Right atrium auricular region (tissue), 2 donors: ENCODE data around the gene CPA1. TPM values are rescaled to one million over a fixed set of nuclear protein-coding genes. Genes with fewer than 3 reads are reported as not detected.

Experiments
- DNase-seq: peaks from one replicate; pipeline ENCODE4 v3.0.0-alpha.2; 2019; ENCODE audit warnings: low spot score
- H3K27ac ChIP-seq, 2 donors: fragments of 200-600 bp; sonication (generic); 1 replicate in 1 of 2; 2 replicates in 1 of 2; pipeline ENCODE4 v1.5.1; 2016 to 2019
- H3K27me3 ChIP-seq, 2 donors: fragments of 200-600 bp; sonication (generic); one replicate each; pipeline versions ENCODE4 v1.5.1 to v1.6.0; 2017 to 2019
- H3K36me3 ChIP-seq: fragments of 200-600 bp; sonication (generic); one replicate; pipeline ENCODE4 v1.5.1; 2016
- H3K4me1 ChIP-seq, 2 donors: fragments of 200-600 bp; sonication (generic); one replicate each; pipeline versions ENCODE4 v1.5.1 to v1.6.0; 2017 to 2019
- H3K4me3 ChIP-seq, 2 donors: fragments of 200-600 bp; sonication (generic); 1 replicate in 1 of 2; 2 replicates in 1 of 2; pipeline ENCODE4 v1.5.1; 2017 to 2019; ENCODE audit warnings: mild to moderate bottlenecking in 1 of 2, moderate library complexity in 1 of 2
- H3K9me3 ChIP-seq, 2 donors: fragments of 200-600 bp; sonication (generic); one replicate each; pipeline ENCODE4 v1.5.1; 2019
- total RNA-seq, 2 donors: library from RNA; depleted of rRNA; stranded (reverse); fragments of >200 nt; gene quantifications; one replicate each; pipeline ENCODE4 v1.1.0, GENCODE V29; 2016
- TF ChIP-seq, protein P1 (sequence below), 2 donors: fragments of 200-600 bp; sonication (generic); IDR thresholded peaks; one replicate each; pipeline ENCODE4 v1.5.1; 2019; ENCODE audit warnings: antibody characterized with exemption in 2 of 2

Gene CPA1
- total RNA-seq, 2 donors from 2014 or later: not detected

DNA sequence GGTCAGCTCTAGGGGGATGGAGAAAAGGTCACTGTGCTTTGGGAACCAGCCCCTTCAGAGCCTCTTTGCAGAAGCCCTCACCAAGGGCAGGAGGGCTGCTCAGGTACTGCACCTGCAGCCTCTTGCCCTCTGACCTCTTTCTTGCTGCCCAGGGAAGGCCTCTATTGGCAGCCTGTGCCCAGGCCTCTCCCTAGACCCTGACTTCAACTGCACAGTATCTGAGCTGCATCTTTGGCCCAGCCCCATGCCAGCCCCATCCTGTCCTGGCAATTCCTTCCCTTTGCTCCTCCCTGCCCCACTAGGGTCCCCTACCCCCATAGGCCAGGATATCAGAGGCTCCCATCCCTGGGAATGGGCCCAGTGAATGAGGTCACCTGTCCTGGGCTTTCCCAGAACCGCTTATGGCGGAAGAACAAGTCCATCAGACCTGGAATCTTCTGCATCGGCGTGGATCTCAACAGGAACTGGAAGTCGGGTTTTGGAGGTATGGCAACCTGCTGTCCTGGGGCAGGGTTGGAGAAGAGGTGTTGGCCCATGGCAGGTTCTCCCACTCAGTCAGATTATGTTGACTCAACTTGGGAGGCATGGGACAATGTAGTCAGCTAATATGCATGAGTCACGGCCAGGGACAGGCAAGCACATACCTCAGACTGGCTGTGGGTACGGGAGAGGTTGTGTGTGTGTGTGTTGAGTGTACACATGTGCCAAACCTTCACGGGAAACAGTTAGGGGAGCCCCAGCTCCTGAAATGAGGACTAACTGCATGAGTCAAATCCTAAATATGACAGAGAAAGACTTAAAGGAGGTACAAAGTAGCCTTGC, 17.1 kb upstream of the CPA1 start:
- Histone ChIP-seq H3K4me3 (no peak overlapping the region), H3K27me3 (no peaks in the 10 kb centered on the region), H3K27ac (no peak overlapping the region), H3K36me3 (no peaks in the 10 kb centered on the region), H3K4me1 (no peaks in the 10 kb centered on the region), H3K9me3 (peaks cover 0 to 21% of the 10 kb centered on the region in 2 donors)
- no peak for DNase-seq
- TF ChIP-seq, protein P1, sequence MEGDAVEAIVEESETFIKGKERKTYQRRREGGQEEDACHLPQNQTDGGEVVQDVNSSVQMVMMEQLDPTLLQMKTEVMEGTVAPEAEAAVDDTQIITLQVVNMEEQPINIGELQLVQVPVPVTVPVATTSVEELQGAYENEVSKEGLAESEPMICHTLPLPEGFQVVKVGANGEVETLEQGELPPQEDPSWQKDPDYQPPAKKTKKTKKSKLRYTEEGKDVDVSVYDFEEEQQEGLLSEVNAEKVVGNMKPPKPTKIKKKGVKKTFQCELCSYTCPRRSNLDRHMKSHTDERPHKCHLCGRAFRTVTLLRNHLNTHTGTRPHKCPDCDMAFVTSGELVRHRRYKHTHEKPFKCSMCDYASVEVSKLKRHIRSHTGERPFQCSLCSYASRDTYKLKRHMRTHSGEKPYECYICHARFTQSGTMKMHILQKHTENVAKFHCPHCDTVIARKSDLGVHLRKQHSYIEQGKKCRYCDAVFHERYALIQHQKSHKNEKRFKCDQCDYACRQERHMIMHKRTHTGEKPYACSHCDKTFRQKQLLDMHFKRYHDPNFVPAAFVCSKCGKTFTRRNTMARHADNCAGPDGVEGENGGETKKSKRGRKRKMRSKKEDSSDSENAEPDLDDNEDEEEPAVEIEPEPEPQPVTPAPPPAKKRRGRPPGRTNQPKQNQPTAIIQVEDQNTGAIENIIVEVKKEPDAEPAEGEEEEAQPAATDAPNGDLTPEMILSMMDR (IDR thresholded peaks at IDR 0.05): no peak

DNA sequence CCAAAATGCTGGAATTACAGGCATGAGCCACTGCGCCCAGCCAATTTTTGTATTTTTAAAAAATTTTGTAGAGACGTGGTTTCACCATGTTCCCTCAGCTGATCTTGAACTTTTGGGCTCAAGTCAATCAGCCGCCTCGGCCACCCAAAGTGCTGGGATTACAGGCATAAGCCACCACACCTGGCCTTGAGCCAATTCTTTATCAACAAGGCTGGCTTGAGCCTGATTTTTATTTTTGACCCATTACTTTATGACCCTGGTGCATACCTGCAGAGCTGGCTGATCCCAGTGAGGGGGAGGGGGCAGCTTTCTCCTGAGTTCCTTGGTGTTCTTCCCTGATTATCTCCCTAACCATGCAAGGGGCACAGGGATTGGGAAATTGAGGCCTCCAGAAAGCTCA, 15.8 kb upstream of the CPA1 start:
- peaks cover 0 to 9% of the 10 kb centered on the region in 2 donors for H3K4me1 ChIP-seq
- no peak for DNase-seq
- no peaks in the 10 kb centered on the region for H3K36me3 ChIP-seq
- no peak overlapping the region for H3K27ac ChIP-seq
- H3K9me3 ChIP-seq: peaks cover 0 to 10% of the 10 kb centered on the region in 2 donors
- H3K27me3 ChIP-seq: no peaks in the 10 kb centered on the region
- no peak overlapping the region for H3K4me3 ChIP-seq
- TF ChIP-seq, protein P1 (IDR thresholded peaks at IDR 0.05): no peak

DNA sequence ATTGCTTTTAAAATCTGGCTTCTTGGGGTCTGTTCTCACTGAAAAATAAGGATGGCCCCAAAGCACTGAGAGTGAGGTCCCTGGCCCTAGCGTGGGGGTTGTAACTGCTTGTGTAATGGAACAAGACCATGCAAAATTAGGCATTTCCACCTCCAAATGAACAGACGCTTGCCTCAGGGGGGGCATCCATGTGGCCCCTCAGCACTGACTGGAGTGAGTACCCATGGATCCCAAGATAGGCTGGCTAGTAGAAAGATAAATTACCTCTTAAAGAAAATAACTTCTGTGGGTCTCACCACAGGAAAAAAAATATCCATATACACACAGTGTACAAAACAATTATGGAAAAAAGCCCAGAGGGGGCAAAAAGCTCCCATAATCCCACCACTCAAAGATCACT, 15.2 kb upstream of the CPA1 start:
- Histone ChIP-seq H3K4me3 (no peak overlapping the region), H3K27me3 (no peaks in the 10 kb centered on the region), H3K36me3 (no peaks in the 10 kb centered on the region), H3K4me1 (peaks cover 0 to 16% of the 10 kb centered on the region in 2 donors), H3K27ac (no peak overlapping the region), H3K9me3 (peaks cover 0 to 4% of the 10 kb centered on the region in 2 donors)
- no peak for DNase-seq
- TF ChIP-seq, protein P1 (IDR thresholded peaks at IDR 0.05): no peak

DNA sequence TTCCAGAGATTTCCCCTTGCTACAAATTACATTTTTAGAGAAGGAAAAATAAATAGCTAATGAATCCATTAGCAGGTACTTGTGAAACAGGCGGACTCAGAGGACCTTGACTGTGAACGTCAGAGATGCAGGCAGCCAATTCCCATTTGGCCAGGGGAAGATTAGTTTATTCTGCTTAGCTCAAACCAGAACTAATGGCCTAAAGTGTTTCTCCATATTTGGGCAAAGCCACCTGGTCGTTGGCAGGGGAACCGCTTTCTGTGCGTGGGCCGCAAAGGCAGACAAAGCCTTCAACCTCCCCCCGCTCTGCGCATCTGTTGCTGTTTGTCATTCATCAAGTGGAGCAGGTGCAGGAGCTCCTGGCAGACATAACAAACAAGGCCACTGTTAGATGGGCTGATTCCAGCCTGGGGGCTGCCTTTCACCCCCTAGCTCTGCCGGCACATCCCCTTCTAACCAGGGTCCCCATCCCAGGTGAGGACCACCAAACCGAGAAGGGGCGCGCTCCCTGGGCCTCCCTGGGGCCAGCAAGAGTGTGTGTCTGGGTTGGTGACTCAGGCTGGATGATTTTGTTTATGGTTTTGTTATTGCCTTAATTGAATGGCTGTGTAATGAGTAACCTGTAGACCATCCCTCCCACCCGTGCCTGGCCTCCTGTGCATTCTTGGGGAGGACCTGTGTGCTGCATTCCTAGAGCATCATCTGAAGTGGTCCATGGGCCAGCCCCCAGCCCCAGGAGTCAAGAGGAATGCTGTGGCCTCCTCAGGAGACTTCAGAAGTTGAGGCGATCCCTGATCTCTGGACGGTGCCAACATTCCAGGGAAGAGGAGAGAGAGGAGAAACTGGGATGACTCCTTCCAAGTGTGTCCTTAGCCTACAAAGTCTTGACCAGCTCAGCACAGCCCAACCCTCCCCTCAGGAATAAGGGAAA, 14.5 kb upstream of the CPA1 start:
- no peaks in the 10 kb centered on the region for H3K36me3 ChIP-seq
- H3K9me3 ChIP-seq: no peaks in the 10 kb centered on the region
- H3K4me3 ChIP-seq: no peak overlapping the region
- peaks cover 0 to 16% of the 10 kb centered on the region in 2 donors for H3K4me1 ChIP-seq
- H3K27ac ChIP-seq: no peak overlapping the region
- TF ChIP-seq, protein P1 (IDR thresholded peaks at IDR 0.05): no peak
- no peak for DNase-seq
- no peaks in the 10 kb centered on the region for H3K27me3 ChIP-seq

DNA sequence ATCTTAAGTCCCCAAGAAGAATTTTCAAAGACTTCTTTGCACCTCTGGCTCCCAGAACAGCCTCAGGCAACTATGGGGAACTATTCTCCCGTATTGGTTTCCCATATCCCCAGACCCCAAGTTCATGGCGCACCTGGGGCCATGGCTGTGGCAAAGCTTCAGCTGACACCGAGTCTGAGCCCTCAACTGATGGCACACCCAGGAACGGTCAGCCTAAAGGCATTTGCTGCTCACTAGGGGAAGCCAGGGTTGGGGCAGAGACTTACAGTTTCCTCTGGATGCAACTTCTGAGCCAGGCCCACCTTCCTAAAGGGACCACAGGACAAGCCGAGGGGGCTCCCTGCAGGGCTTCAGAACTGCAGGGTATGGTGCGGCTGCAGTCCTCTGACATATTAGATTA, 13.7 kb upstream of the CPA1 start:
- H3K4me1 ChIP-seq: peaks cover 0 to 21% of the 10 kb centered on the region in 2 donors
- TF ChIP-seq, protein P1 (IDR thresholded peaks at IDR 0.05): no peak
- no peaks in the 10 kb centered on the region for H3K27me3 ChIP-seq
- H3K36me3 ChIP-seq: no peaks in the 10 kb centered on the region
- no peak overlapping the region for H3K27ac ChIP-seq
- H3K9me3 ChIP-seq: no peaks in the 10 kb centered on the region
- no peak overlapping the region for H3K4me3 ChIP-seq
- DNase-seq: no peak
